Bronchial epithelial cell (primary cell): ENCODE results near the gene CYSLTR2. TPM values are rescaled to one million over a fixed set of nuclear protein-coding genes. Genes with fewer than 3 reads are reported as not detected.

ENCODE experiments used
- DNase-seq: peaks from one replicate; pipeline ENCODE4 v3.0.0-alpha.2; 2010; ENCODE audit warnings: low read depth
- FAIRE-seq: peaks from 2 replicates; lab custom pipeline; 2011; peaks lifted over from hg19 to GRCh38; lab: Jason Lieb, UNC
- H3K27me3 ChIP-seq: 2 replicates; pipeline ENCODE4 v1.5.1; 2011; ENCODE audit warnings: low read length; ENCODE audit not compliant: control insufficient read depth, insufficient read depth
- H3K36me3 ChIP-seq: 2 replicates; pipeline ENCODE4 v1.5.1; 2011; ENCODE audit warnings: low read length; ENCODE audit not compliant: control insufficient read depth, insufficient read depth
- H3K4me3 ChIP-seq: 2 replicates; pipeline ENCODE4 v1.5.1; 2011; ENCODE audit warnings: mild to moderate bottlenecking, low read depth, low read length, control low read depth
- CTCF ChIP-seq: IDR thresholded peaks from 2 replicates; pipeline ENCODE4 v1.5.1; 2011; ENCODE audit warnings: mild to moderate bottlenecking, moderate library complexity, low read length, control low read depth, inconsistent platforms; ENCODE audit not compliant: insufficient read depth, severe bottlenecking
- total RNA-seq: library from RNA; depleted of rRNA; stranded (reverse); fragments of >200 nt; gene quantifications from 2 replicates; pipeline ENCODE4 v1.2.1, GENCODE V29; 2014

The CYSLTR2 gene
- total RNA-seq, 1 donor from 2014 or later = not detected

GRCh38 chr13:48726711-48727110 lies 73.0 kb downstream of the CYSLTR2 start:
- TF ChIP-seq CTCF = no peak
- H3K36me3 ChIP-seq = no peaks in the 10 kb centered on the region
- FAIRE-seq (no peak), DNase-seq (no peak)
- H3K27me3 ChIP-seq = no peaks in the 10 kb centered on the region
- H3K4me3 ChIP-seq = no peak overlapping the region

GRCh38 chr13:48727241-48728011 lies 73.7 kb downstream of the CYSLTR2 start:
- no peaks in the 10 kb centered on the region for H3K36me3 ChIP-seq
- DNase-seq = no peak
- no peaks in the 10 kb centered on the region for H3K27me3 ChIP-seq
- no peak overlapping the region for H3K4me3 ChIP-seq
- TF ChIP-seq CTCF = no peak
- no peak for FAIRE-seq

- no peak for TF ChIP-seq CTCF
- FAIRE-seq = no peak
- no peak for DNase-seq
- Histone ChIP-seq H3K27me3 (no peaks in the 10 kb centered on the region), H3K4me3 (no peak overlapping the region), H3K36me3 (no peaks in the 10 kb centered on the region)
These were observed 74.5 kb downstream of the CYSLTR2 start for GRCh38 chr13:48728226-48728625.

GRCh38 chr13:48728876-48729275 lies 75.1 kb downstream of the CYSLTR2 start:
- FAIRE-seq = no peak
- no peak for DNase-seq
- H3K36me3 ChIP-seq = no peaks in the 10 kb centered on the region
- no peaks in the 10 kb centered on the region for H3K27me3 ChIP-seq
- TF ChIP-seq CTCF = no peak
- H3K4me3 ChIP-seq = no peak overlapping the region

GRCh38 chr13:48729856-48730255 lies 76.1 kb downstream of the CYSLTR2 start:
- Histone ChIP-seq H3K4me3 (no peak overlapping the region), H3K36me3 (no peaks in the 10 kb centered on the region), H3K27me3 (no peaks in the 10 kb centered on the region)
- FAIRE-seq = no peak
- no peak for TF ChIP-seq CTCF
- DNase-seq = no peak
